ENCODE results near the gene LUZP1.

The LUZP1 gene

GRCh38 chr1:23039308-23039826, 129.3 kb downstream of the LUZP1 start:
- DNase-seq (ENCODE audit: low read depth in 2 of 2), result no peak
- TF ChIP-seq CTCF (IDR thresholded peaks at IDR 0.05; ENCODE audit: low read depth, low read length), result no peak
- H3K4me3 ChIP-seq (replicated peaks in 1 of 2; ENCODE audit: low read depth in 2 of 2, low read length in 2 of 2), result no peak overlapping the region

GRCh38 chr1:23037081-23037740, 131.4 kb downstream of the LUZP1 start:
- no peak for TF ChIP-seq CTCF (IDR thresholded peaks at IDR 0.05; ENCODE audit: low read depth, low read length)
- peak in 1 of 2 donors; percentile 29 for DNase-seq (ENCODE audit: low read depth in 2 of 2)
- no peak overlapping the region for H3K4me3 ChIP-seq (replicated peaks in 1 of 2; ENCODE audit: low read depth in 2 of 2, low read length in 2 of 2)

- TF ChIP-seq CTCF (IDR thresholded peaks at IDR 0.05; ENCODE audit: low read depth, low read length), result no peak
- DNase-seq (ENCODE audit: low read depth in 2 of 2), result no peak
These were observed 132.7 kb downstream of the LUZP1 start for GRCh38 chr1:23035823-23036452.

More at GRCh38 chr1:23035823-23036452, 132.7 kb downstream of the LUZP1 start:
- H3K4me3 ChIP-seq (replicated peaks in 1 of 2; ENCODE audit: low read depth in 2 of 2, low read length in 2 of 2), result no peak overlapping the region
